Cerebellar cortex (tissue), 1 donor: Measurements from ENCODE around the gene MGAT1.
"Not testable (repeated sequence)": the region's sequence is repeated elsewhere in the genome, so short reads cannot be mapped to it uniquely, and the experiment has no call there.

Source experiments
- DNase-seq: peaks from one replicate; pipeline ENCODE4 v3.0.0-alpha.2; 2015; ENCODE audit warnings: low spot score

MGAT1 gene

GRCh38 chr5:180785121-180785781 lies 17.4 kb downstream of the MGAT1 start:
- no peak for DNase-seq

GRCh38 chr5:180784497-180785097 lies 18.0 kb downstream of the MGAT1 start:
- DNase-seq: peak; percentile 84

DNA sequence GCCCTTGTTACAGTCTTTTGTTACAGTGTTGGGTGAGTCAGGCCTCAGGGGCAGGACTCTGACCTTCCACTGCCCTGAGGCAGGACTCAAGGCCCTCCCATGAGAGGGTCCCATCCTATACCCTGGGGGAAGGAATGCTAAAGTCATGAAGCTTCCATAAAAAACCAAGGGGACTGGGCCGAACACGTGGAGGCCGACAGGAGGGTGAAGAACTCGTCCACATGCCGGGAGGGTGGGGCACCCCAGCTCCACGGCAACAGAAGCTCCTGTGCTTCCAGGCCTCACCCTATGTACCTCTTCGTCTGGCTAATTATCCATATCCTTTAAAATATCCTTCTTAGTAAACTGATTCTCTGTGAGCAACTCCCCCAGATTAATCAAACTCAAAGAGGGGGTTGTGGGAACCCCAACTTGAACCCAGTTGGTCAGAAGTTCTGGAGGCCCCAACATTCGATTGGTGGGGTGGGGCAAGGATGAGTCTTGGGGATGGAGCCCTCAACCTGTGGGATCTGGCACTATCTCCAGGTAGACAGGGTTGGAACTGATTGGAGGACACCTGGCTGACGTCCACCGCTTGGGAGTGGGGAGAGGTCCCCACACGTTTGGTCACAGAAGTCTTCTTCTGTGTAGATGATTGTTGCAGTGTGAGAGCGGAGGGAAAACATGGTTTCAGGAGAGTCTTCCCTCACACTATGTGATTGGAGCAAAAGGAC lies 19.1 kb downstream of the MGAT1 start:
- DNase-seq: no peak

GRCh38 chr5:180782748-180783147 lies 19.9 kb downstream of the MGAT1 start:
- no peak for DNase-seq

DNA sequence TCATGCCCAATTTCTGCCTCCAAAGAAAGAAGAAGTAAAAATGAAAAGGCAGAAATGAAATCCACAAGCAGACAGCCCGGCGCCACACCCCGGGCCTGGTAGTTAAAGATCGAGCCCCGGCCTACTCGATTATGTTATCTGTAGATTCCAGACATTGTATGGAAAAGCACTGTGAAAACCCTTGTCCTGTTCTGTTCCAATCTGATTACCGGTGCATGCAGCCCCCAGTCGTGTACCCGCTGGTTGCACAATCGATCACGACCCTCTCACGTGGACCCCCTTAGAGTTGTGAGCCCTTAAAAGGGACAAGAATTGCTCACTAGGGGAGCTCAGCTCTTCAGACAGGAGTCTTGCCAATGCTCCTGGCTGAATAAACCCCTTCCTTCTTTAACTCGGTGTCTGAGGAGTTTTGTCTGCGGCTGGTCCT lies 20.7 kb downstream of the MGAT1 start:
- DNase-seq: not testable (repeated sequence)

GRCh38 chr5:180779985-180780610 lies 22.5 kb downstream of the MGAT1 start:
- no peak for DNase-seq

GRCh38 chr5:180777475-180777874 lies 25.1 kb downstream of the MGAT1 start:
- DNase-seq: no peak

GRCh38 chr5:180776376-180776775 lies 26.2 kb downstream of the MGAT1 start:
- DNase-seq: no peak

- no peak for DNase-seq
Measured at GRCh38 chr5:180775624-180776023, 27.0 kb downstream of the MGAT1 start.

- DNase-seq: no peak
Measured at GRCh38 chr5:180771839-180772238, 30.8 kb downstream of the MGAT1 start.

DNA sequence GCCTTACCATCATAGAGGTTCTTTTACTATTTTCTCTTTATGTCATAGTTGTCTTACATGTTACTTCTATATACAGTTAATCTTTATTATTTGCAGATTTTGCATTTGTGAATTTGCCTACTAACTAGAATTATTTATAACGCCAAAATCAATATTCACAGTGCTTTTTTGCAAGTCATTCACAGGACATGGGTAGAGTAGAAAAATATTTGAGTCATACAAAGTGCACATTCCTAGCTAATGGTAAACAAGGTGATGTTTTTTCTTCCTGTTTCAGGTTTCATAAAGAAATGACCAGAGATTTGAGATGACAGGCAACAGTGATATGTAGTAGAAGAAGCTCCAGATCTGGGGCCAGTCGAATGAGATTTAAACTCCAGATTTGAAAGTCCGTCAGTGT lies 32.8 kb downstream of the MGAT1 start:
- no peak for DNase-seq

- no peak for DNase-seq
Measured at GRCh38 chr5:180755601-180756000, 47.0 kb downstream of the MGAT1 start.

- DNase-seq: no peak
Measured at GRCh38 chr5:180744253-180744652, 58.4 kb downstream of the MGAT1 start.

- no peak for DNase-seq
Measured at GRCh38 chr5:180742727-180743126, 59.9 kb downstream of the MGAT1 start.

GRCh38 chr5:180740953-180741352 lies 61.7 kb downstream of the MGAT1 start:
- not testable (repeated sequence) for DNase-seq

DNA sequence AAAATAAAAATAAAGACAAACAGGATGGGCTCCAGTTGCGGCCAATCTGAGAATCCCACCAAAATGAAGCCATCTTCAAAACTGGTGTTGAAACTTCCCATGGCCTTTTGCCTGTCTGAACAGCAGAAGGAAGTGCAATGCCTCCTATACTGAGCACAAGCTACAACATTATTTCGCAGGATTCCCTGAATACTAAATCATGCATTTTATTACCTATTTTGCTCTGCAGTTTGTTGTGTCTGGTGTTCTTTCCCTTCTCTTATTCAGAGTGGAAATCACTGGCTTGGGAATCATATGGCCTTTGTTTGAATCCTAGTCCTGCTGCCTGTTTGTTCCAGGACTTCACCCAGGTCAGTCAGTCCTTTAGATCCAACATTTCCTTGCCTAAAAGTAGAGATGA lies 62.6 kb downstream of the MGAT1 start, which contains the start of gene OR2Y1:
OR2Y1 (minus strand) TSS at position 101 of the 400 bp plus-strand sequence; CDS start at position 101, 0 bp downstream.
- no peak for DNase-seq

DNA sequence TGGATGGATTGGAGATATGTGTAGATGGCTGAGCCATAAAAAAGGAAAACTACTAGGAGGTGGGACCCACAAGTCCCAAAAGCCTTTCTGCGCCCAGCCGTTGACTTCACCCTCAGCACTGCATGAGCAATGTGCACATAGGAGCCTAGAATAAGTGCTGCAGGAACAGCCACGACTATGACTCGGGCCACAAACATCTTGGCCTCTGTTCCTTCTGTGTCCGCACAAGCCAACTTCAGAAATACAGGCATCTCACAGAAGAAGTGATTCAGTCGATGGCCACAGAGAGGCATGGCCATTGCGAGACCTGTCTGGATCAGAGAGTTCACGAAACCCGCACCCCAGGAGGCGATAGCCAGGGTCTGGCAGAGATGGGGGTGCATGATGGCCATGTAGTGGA lies 63.3 kb downstream of the MGAT1 start:
- DNase-seq: no peak

- DNase-seq: no peak
Measured at GRCh38 chr5:180736536-180736935, 66.1 kb downstream of the MGAT1 start.
